Psoas muscle (tissue), 8 donors: Measurements from ENCODE around the gene DNAH12. TPM values are rescaled to one million over a fixed set of nuclear protein-coding genes. Genes with fewer than 3 reads are reported as not detected.

Source experiments
- ATAC-seq, 4 donors: fragments of 200-7000 bp; cut with Tn5 transposase; one replicate each; pipeline ENCODE4 v1.9.1; 2020; ENCODE audit warnings: moderate library complexity in 3 of 4, mild to moderate bottlenecking in 2 of 4
- DNase-seq, 2 donors: peaks; one replicate each; pipeline ENCODE4 v3.0.0-alpha.2; 2020
- H3K27ac ChIP-seq: fragments of 200-600 bp; one replicate; pipeline ENCODE4 v1.8.0; 2022
- H3K27me3 ChIP-seq, 3 donors: fragments of 200-600 bp in 1 of 3; one replicate each; pipeline versions ENCODE4 v1.6.1 to v1.8.0; 2013 to 2022; ENCODE audit warnings: low read length in 2 of 3, mild to moderate bottlenecking in 2 of 3, moderate library complexity in 1 of 3; ENCODE audit not compliant: insufficient read depth in 3 of 3
- H3K36me3 ChIP-seq, 2 donors: fragments of 200-600 bp in 1 of 2; one replicate each; pipeline versions ENCODE4 v1.6.1 to v1.8.0; 2013 to 2022; ENCODE audit warnings: low read depth in 1 of 2, mild to moderate bottlenecking in 1 of 2, moderate library complexity in 1 of 2; ENCODE audit not compliant: insufficient read depth in 1 of 2
- H3K4me1 ChIP-seq: fragments of 200-600 bp; one replicate; pipeline ENCODE4 v1.8.0; 2022
- H3K4me3 ChIP-seq: fragments of 200-600 bp; one replicate; pipeline ENCODE4 v1.8.0; 2022; ENCODE audit warnings: mild to moderate bottlenecking
- H3K9me3 ChIP-seq: fragments of 200-600 bp; one replicate; pipeline ENCODE4 v1.8.0; 2022
- CTCF ChIP-seq: fragments of 200-600 bp; IDR thresholded peaks from one replicate; pipeline ENCODE4 v1.8.0; 2022; ENCODE audit warnings: antibody characterized with exemption
- WGBS, 3 donors: extraction: QIAGEN DNeasy Blood & Tissue Kit; methylation state at CpG; one replicate each; pipeline versions ENCODE4 v1.1.6 to v1.1.7; 2013; 5-methylcytosine and 5-hydroxymethylcytosine counted together
- intact Hi-C, 2 donors: fragments of 100-400 bp; cut with DNase I; formaldehyde crosslinking; loops; one replicate each; pipeline versions ENCODE4 v1.11.0 to v1.14.2; 2022
- polyA plus RNA-seq, 3 donors: library from polyadenylated mRNA; stranded (reverse); fragments of 200-250 nt; gene quantifications; one replicate each; pipeline ENCODE4 v1.2.3, GENCODE V29; 2013
- total RNA-seq, 4 donors: library from RNA; stranded (reverse); fragmentation: NEBNext Ultra II Directional in 2 of 4; extraction: Animal tissue kit (Norgen Biotek cat#: 25700) in 2 of 4; gene quantifications; one replicate each; pipeline versions ENCODE4 v1.2.1 to v1.2.4, GENCODE V29; 2021 to 2023
- donor health status: healthy with polysubstance abuse.
- donor health status: DM: no; HTN: no; CAD: no; lungs with moderate emphysema.
- donor health status: Bipolar disorder and iron deficiency.
- donor health status: healthy.
- donor health status: DM: yes; HTN: yes; CAD: no.
- donor health status: DM: no; HTN: no; CAD: no.
- donor health status: DM: no; HTN: no; CAD: no.
- donor health status: DM: yes; HTN: yes; CAD: no.

DNAH12 gene
- total and polyA plus RNA-seq, 7 donors, result under 0.01 to 0.34 (median 0.08) TPM; not detected in 1

DNA sequence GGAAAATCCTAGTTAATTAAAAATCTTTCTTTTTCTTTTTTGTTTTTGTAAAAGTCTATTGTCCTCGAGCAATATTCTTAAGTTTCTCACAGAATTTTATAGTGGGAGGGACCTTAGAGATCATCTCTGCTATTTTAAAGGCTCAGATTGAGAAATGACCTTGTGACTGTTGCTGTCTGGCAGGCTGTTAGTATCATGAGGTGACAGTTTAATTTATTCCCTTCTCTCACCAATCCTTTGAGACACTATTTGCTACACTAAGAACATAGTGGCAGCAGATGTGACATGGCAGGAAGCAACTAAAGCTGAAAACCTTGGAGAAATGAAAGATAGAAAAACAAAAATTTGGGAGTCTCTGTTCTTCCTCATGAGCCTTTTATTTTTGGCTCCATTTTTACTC is 291.7 kb downstream of the DNAH12 start:
- Histone ChIP-seq H3K36me3 (peaks cover 5 to 54% of the 10 kb centered on the region in 2 donors), H3K27ac (peak overlapping the region; percentile 79), H3K4me3 (no peak overlapping the region), H3K9me3 (no peaks in the 10 kb centered on the region), H3K27me3 (no peaks in the 10 kb centered on the region), H3K4me1 (peaks cover 36% of the 10 kb centered on the region)
- intact Hi-C loops, result no loop called here
- DNase-seq (no peak), ATAC-seq (peak; percentile 86 to 92 (median 90))
- no peak for TF ChIP-seq CTCF
- WGBS, 3 donors, result 22 to 29% (median 25%) methylated on average over 1 of the region's 1 CpG

DNA sequence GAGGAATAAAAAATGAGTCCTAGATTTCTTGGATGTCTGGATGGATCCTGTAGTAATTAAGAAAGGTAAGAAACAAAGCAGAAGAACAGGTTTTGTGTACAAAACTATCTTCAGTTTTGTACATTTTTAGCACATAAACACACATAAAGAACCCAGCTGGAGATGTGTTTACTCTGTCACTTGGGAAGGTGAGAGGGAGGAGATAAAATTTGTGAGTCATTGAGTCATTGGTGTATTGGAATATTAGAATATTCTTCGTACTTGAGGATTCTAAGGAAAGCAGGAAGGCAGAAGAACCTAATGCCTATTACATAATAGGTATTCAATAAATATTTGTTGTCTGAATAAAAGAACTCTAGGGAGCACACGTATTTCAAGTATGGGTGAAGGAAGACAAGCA is 299.2 kb downstream of the DNAH12 start:
- DNase-seq, result no peak
- ATAC-seq, result no peak
- WGBS, 3 donors, result 89 to 91% (median 90%) methylated on average over 2 of the region's 2 CpGs
- no peak for TF ChIP-seq CTCF
- Histone ChIP-seq H3K36me3 (peaks cover 12 to 99% of the 10 kb centered on the region in 2 donors), H3K27ac (no peak overlapping the region), H3K4me3 (no peak overlapping the region), H3K9me3 (no peaks in the 10 kb centered on the region), H3K27me3 (no peaks in the 10 kb centered on the region), H3K4me1 (no peaks in the 10 kb centered on the region)
- intact Hi-C loops, result no loop called here

Other genes starting within 250 kb of the DNAH12 start
- gene PDE12, start 11.9 kb upstream of the DNAH12 start, total RNA-seq, result 10 to 100 TPM; 11.8 to 20.6 (median 17.2) TPM
- 10 to 100 TPM in 1 of 3 donors, 1 to 10 TPM in 2; 5.9 to 16.3 (median 8.0) TPM for gene PDE12, start 11.9 kb upstream of the DNAH12 start, polyA plus RNA-seq
- 10 to 100 TPM; 37.7 to 76.7 (median 44.7) TPM for gene ARF4, start 53.0 kb upstream of the DNAH12 start, total RNA-seq
- gene ARF4, start 53.0 kb upstream of the DNAH12 start, polyA plus RNA-seq, result 100 to 1,000 TPM in 1 of 3 donors, 10 to 100 TPM in 2; 54.3 to 127 (median 96.1) TPM
- gene DENND6A, start 148.7 kb upstream of the DNAH12 start, total RNA-seq, result 10 to 100 TPM; 10.4 to 11.3 (median 10.5) TPM
- 1 to 10 TPM; 4.5 to 6.0 (median 5.6) TPM for gene DENND6A, start 148.7 kb upstream of the DNAH12 start, polyA plus RNA-seq
- gene SLMAP, start 212.0 kb upstream of the DNAH12 start, total RNA-seq, result 100 to 1,000 TPM; 106 to 180 (median 124) TPM
- 10 to 100 TPM; 31.2 to 82.4 (median 40.6) TPM for gene SLMAP, start 212.0 kb upstream of the DNAH12 start, polyA plus RNA-seq